Brain pericyte (primary cell): ENCODE measurements around the gene PNCK.

Source experiments
- DNase-seq: peaks from one replicate; pipeline ENCODE4 v3.0.0-alpha.2; 2012; ENCODE audit warnings: low read depth, low spot score

Gene PNCK

GRCh38 chrX:153627675-153628111, 45.9 kb downstream of the PNCK start:
- DNase-seq, result no peak

DNA sequence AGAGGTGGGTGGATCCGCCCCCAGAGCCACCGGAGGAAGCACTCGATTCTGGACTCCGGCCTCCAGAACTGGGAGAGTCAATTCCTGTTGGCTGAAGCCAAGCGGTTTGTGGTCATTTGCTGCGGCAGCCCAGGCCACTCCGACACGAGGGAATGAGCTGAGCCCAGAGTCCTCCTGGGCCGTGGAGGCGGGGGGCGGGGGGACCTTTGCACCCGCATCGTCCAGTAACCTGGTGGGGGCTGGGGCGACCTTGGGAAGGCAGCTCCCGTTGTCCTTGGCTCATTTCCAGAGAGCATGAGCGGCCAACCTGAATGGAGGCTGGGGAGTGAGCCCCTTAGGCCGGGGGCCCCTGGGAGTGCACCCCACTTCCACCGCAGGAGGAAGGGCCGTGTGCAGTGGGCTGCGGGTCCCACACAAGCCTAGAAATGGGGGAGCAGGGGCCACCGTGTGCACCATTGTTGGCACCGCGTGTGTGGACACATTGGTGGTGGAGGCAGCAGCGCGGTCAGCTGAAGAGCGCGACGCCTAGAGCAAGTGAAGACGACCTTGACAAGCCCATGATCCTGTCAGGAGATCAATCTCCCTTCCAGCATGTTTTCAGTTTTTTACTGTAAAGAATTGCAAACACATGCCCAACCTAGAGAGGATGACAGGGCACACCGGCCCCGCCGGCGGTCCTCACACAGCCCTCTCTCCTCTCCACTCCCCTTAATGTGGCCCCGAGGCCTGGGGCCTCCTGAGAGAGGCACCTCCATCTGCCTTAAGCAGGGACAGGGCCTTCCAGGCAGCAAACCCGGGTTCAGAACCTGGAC, 46.5 kb downstream of the PNCK start:
- DNase-seq, result no peak

GRCh38 chrX:153626025-153626633, 47.5 kb downstream of the PNCK start:
- DNase-seq, result no peak

- DNase-seq, result no peak
Observed at GRCh38 chrX:153625271-153626024, 48.2 kb downstream of the PNCK start.

DNA sequence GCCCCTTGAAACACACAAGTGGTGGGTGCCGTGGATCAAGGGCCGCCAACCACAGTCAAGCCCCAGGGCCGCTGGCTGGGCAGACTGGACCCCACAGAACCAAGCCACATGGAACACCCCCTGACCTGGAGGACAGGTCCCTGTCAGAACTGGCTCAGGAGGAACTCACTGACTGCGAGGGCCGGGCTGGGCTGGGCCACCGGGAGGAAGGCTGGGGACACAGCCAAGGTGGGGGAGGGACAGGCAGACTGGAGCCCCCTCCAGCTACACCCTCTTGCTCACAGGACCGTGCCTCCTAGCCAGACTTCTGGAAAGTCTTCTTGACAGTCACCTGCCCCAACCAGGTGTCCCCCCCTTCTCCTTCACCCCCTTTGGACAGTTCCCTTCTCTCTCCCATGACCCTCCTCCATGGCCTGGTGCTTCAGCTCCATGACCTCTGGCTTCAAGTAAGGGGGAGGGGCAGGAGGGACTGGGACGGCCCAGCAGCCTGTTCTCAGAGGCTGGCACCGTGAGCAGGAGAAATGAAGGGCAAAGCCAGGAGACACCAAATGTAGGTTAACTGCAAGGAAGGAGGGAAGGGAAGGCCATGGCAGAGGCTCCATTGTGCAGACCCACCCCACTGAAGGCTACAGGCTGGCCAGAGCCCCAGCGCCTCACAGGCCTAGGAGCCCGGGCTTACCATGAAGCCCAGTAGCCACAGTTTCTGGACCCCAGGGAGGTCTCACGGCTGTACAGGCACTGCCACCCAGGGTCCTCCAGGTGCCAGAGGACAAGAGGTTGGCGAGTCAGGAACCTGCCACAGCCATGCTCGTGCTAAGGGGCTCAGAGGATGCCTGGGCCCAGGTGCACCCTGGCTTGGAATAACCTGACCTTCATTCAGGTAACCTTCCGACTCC, 49.2 kb downstream of the PNCK start:
- no peak for DNase-seq

DNA sequence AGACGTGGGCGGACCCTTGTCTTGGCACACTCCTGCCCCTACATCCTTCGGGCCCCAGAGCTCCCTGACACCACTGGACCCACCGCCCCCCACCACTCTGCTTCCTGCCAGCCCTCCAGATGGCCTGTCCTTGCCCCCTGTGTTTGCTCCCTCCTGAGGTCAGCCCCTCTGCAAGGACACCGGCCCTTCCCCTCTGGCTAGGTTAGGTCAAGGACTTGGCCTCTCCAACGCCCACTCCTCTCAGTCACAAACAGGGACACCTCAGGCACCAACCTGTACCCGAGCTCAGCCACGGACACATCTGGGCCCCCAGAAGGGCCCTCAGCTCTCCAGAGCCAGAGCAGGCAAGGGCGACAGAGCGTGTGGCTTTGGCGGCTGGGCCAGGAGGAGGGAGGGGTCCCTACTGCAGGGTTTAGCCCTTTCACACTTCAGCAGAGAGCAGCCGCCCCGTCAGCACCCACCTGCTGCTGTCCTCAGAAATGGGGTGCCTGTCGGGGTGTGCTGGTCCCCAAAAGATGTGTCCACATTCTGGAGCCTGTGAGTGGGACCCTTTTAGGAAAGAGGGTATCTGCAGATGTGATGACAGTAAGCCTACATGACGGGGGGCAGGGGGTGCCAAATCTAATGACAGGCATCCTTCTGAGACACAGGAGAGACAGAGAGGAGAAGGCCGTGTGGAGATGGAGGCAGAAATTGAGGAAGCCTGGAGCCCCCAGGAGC, 50.1 kb downstream of the PNCK start:
- no peak for DNase-seq

DNA sequence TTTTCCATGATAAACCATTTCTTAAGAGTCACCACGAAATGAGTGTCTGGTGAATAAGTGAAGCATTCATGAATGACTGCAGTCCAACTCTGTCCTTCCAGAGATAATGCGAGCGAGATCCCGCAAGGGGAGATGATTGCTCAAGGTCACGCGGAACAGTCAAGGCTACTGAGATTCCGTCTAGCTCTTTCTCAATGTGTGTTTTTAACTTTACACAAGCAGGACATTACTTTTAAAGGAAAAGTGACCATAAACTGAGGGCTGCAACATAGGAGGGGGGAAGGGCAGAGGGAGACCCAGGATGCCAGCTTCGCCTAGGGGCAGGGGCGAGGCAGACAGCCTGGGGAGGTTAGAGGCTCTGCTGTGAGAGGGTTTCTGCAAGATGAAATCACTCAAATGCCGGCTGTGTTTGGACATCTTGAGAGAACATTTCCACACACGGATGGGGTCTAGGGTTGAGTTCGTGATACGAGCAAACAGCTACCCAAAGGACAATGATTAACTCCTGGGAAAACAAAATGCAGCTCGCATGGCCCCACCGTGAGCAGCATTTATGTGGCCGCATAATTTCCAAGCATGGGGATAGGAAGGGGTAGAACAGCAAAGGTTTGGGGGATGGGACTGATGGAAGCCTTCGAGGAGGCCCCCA, 50.8 kb downstream of the PNCK start:
- no peak for DNase-seq

DNA sequence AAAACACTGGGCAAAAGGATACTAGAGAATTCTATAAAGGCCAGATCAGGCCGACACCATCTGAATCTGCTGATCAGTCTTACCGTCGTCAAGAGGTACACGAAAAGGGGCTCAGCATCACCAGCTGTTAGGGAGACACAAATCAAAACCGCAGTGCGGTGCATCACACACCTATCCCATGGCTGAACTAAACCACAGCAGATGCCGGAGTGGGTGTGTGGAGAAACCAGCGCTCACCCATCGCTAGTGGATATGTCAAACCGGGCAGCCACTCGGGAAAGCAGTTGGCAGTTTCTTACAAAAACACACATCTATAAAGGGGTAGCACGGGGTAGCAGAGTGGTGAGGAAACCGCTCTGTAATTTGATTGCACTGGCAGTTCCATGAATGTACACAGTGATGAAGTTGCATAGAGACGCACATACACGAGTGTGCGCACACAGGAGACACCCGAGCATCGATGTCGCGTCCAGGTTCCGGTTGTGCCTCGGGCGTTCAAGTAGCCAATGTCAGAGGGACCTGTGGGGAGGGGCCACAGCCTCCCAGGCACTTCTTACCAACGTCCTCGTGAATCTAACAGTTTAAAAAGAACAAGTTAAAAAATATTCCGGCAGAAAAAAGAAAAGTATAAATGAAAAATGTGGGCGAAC, 51.5 kb downstream of the PNCK start:
- DNase-seq, result no peak

DNA sequence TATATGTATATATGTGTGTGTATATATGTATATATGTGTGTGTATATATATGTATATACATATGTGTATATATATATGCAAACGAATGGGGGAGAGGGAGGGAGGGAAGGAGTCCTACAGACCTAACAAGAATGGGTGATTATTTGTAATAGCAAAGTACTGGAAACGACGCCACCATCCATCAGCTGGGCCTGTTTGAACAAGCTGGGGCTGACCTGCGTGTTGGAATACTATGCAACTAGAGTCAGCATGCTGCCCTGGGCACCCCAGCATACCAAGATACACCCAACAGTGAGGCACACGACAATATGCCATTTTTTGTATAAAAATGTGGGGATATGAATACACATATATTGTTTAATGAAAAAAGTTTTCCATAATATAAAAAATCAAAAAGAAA, 53.0 kb downstream of the PNCK start:
- no peak for DNase-seq
